Activated CD4-positive, alpha-beta T cell treated with anti-CD3 and anti-CD28 coated beads, Interleukin-2, amount 50 U/mL, for 48 hours (primary cell): ENCODE measurements around the gene CTCFL.

Source experiments
- DNase-seq, 2 experiments: peaks; one replicate each; pipeline ENCODE4 v3.0.0-alpha.2; 2020

Gene CTCFL

DNA sequence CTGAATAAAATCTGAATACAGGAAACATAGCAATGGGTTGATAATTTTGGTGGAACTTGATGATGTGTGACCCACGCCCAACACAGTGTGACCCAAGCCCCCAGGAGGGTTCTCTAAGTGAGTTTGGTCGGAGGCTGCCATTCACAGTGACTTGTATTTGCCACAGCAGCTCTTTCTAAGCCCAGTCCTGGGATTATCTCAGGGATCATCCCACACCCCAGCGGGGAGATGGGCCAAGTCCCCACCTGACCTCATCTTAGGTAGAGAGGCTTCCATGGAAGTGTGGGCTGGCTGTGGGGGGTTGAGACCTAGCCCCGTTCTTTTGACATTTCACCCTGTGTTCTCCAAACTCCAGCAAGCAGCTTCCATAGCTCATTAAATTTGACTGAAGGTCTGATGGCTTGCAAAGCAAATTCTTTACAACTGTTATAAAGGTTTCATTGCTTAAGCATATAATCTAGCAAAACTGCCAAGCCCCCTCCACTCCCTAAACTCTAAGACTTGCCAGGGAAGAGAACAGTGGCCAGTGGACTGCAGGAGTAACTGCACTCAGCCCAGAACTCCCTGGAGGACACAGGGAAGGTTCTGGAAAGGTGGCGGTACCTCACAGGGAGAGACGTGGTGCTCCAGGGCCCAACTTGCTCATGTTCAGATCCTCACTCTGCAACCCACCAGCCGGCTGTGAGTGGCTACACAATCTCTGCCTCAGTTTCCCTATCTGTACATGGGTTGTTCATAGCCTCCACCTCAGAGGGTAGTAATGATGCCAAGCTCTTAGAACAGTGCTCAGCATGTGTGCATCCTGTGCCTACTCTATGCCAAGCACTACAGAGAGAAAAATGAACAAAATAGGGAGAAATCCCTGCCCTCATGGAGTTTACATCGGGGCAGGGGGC is 35.0 kb upstream of the CTCFL start:
- DNase-seq = no peak

GRCh38 chr20:57559289-57559634 is 34.3 kb upstream of the CTCFL start:
- DNase-seq = no peak

DNA sequence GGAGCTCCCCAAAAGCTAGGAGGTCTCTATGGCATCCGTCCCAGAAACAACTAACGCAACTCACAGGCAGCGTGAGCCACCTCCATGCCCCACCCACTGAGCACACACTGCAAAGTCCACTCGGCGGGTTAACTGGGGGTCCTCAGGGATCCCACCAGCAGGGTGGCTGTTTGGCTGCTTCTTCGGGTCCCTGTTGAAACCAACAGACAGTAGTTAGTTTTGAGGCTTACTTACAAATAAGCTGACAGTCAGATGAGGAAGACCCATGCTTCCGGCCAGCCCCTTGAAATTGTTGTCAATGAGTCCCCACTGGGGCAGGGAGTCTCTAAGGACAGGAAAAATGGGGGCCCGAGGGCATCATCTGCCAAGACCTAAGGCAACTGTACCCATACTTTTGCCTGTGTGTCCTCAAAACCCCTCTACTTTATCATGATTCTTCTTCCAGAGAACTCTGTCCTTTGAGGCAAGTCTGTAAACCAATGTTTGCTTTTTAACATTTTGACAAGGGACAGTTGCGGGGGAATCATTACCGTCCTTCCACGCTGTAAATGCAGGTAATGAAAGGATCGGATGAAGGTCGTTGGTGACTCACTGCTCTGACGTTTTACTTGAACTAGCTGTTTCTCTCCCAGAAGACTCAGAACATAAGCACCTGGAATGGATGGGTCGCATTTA is 33.8 kb upstream of the CTCFL start:
- DNase-seq = no peak

DNA sequence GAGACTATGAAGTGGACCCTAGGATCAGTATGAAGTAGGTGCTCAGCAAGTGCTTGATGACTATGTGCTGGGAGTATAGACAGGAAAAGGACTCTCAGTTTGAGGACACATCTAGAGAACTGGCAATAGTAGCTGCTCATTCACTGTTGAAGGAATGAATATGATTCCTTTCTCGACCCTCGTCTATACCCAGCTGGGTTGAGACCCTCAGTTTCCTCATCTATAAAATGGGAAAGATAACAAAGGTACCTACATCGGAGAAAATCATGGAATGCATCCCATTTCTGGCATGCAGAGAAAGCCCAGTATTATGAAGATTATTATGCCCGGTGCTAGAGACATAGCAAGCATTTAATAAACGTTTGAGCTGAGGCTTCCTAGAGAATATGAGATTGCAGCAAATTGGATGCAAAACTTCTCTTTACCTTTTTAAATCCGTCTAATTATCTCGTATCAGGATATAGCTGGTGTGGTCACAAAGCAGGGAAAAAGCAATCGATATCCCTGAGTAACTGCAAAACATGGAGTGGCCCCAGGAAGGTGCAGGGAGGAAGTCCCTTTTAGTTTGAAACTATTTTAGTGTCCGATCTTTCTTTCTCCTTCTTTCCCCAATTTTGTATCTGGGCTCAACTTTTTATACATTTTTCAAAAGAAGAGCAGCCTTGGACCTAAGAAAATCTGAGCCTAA is 33.1 kb upstream of the CTCFL start:
- DNase-seq = no peak

DNA sequence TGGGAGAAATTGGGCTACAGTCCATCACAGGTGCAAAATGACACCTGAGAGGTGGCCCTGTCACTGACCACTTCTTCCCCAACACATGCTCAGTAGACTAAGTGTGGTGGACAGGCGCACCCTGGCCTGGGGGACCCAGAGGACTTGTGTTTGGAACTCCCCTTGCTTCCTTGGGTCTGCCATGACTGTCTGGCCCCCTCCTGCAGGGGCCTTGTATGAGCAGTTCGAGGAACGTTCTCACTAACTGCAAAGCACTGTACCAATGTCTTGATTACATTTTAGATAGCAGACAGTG is 32.0 kb upstream of the CTCFL start:
- DNase-seq = no peak

DNA sequence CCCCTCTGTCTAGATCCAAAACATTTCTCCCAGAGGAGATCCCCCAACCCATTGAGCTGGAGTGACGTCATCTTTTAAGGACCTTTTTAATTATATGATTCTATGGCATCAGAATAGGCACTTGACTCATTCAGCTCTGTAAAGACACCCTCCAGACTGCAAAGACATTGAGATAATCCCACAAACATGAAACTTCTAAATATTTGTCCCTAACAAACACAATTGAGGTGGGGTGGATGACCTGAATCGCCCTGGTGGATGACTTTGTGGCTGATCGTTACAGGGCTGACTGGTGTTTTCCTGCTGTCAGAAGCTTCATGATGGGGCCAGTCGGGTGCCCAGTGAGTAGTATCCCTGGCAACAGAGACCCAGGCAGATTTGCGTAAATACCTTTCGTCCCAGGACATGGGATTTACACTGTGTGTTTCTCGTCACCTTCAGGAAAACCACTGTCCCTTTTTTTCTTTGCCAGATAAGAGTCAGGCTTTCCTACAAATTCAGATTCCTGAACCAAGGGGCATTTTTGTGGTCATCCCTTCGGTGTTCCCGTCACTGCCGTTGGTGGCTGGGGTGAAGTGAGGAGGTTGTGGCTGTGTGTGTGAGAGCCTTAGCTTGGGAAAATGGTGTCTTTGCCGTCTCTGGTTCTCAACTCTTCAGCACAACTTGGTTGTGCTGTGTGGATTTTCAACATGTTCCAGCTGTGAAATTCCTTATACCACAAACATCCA is 30.7 kb upstream of the CTCFL start:
- DNase-seq = no peak

- DNase-seq = no peak
These were observed 28.6 kb upstream of the CTCFL start for GRCh38 chr20:57553376-57554018.

DNA sequence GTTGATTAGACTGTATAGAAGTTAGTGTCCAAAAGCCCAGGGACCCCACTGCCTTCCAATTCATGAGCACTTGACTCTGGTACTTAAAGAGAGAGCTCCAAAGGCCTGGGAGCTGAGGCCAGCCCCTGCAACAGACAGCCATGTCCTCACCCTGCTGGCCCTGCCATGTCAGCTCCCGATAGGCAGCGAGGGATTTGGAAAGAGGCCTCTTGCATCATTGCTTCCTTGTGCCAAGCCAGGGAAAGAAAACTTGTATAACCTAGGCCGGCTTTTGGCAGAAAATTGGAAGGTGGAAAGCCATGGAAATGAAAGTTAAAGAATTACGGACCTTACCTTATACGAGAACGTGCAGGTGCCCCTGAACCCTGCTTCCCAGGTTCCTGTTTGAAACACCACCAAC is 27.5 kb upstream of the CTCFL start:
- no peak for DNase-seq

GRCh38 chr20:57548177-57549058 is 23.5 kb upstream of the CTCFL start:
- DNase-seq = no peak

DNA sequence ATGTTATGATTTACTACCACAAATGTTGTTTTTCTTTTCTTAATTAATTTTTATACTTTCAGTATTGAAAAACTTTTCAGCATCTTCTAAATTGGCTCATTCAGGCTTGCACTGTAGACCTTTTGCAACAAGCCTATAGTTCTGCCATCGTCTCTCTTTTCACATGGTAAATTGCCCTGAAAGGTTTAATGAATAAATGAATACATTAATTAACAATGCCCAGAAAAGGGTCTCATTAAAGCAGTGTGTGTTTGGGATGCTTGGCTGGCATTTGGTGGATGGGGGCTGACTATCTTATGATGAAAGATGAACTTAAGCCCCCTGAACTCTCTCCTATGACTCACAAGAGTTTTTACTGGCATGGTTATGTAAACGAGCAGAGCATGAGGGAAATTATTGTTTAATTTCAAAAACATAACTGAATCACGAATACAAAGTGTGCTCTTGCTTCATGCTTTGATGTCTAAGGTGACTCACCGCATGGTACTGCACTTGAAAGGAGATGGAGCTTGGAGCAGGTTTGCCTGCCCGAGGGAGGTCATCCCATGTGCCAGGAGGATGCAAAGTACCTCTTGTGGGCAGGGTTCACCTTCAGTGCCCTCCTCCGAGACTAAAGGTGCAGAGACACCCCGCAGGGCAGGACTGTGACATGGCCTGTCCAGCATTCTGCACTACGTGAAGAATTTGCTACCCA is 22.2 kb upstream of the CTCFL start:
- no peak for DNase-seq

GRCh38 chr20:57545927-57546662 is 21.2 kb upstream of the CTCFL start:
- no peak for DNase-seq

DNA sequence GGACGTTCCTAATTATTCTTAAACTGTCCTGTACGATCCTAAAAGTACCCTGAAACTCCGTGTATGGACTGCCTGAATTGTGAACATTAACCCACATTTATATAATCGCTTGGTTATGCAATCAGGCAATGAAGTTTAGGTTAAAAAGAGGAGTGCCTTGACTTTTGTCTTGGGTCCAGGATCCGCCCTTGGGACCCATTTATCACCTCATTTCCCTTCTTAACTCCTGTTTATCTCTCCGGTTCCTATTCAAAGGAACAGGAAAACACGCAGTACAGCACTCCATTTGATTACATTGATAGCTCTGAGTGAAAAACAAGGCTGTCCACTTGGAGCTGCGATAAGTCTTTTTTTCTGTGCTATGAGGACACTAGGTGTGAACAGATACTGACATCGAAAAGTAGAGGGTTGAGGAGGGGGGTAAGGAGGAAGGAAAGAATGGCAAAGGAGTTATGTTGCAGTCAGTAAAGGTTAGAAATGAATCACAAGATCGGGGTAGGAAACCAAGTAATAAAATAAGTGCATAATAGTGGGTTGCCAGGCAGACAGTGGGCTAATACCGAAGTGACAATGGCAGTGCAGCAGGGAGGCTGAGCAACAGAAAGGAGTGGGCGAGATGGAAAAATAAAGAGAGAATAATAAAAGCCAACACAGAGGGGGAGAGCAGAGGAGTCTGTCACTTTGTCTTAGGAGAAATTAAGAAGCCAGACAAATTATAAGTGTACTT is 20.1 kb upstream of the CTCFL start:
- no peak for DNase-seq

- DNase-seq = no peak
These were observed 18.8 kb upstream of the CTCFL start for GRCh38 chr20:57543754-57544153.

DNA sequence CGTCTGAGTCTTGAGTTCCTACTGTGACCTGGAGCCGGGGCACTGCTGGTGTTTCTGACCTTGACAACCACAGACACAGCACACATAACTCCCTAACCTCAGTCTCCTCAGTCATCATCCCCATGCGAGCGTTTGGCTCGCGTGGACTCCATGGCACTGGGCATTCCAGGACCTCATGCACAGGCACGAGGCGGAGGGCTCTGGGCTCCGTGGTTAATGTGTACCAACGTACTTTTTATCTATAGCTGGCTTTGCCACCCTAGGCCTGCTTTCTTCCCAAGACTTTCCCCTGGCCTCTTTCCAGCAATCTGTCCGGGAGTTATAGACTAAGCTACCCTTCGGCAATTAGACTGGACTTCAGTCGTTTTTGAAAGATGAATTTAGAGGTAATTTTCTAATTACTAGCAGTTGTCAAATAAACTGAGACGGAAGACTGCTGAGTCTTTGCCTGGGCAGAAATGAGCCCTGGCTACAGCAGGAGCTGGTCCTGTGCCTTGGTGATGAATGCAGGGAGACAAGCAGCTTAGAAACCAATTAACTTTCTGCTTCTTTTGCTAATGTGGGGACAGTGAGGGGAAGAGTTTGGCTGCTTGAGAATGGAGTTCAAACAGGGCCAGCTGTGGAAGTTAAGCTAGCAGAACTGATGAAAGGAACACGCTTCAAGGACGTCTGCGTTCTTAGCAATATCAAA is 16.1 kb upstream of the CTCFL start:
- DNase-seq = no peak

GRCh38 chr20:57539889-57540288 is 14.9 kb upstream of the CTCFL start:
- no peak for DNase-seq

GRCh38 chr20:57537822-57538221 is 12.9 kb upstream of the CTCFL start:
- no peak for DNase-seq

GRCh38 chr20:57536771-57537724 is 12.1 kb upstream of the CTCFL start:
- no peak for DNase-seq

DNA sequence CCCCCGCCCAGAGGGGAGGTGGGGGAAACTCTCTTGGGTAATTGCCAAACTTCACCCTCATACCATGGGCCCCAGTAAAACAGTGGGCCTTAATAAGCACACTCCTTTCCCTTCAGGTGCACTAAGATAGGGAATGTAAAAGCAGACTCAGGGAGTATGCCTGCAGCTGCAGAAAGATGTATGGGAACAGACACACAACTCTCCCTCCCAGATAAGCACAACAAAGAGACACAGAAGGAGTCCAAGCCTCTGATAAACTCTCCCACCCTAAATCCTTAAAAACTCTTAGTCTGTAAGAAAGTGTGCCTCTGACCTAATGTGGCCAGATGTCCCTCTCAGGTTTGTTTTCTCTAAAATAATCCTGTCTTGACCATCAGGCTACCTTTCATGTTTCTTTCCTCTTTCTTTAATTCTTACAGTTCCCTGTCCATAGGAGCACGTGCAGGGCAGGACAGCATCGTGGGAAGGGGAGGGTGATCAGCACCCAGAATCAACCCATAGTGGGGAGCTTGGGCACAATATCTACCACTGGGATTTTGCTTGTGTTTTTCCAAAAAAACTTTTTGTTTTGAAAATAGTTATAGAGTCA is 11.3 kb upstream of the CTCFL start:
- no peak for DNase-seq
